Common myeloid progenitor, CD34-positive (primary cell): ENCODE data around the gene ERC2.

ENCODE experiments used
- CTCF ChIA-PET: fragments of 350-600 bp; sonication (Branson Sonifier 250); formaldehyde crosslinking; loops from one replicate; lab custom pipeline; 2021; ENCODE audit warnings: antibody characterized with exemption; lab: Charles Lee
- POLR2A ChIA-PET: fragments of 350-600 bp; sonication (Branson Sonifier 250); formaldehyde crosslinking; loops from one replicate; lab custom pipeline; 2021; ENCODE audit warnings: antibody characterized with exemption; lab: Charles Lee
- DNase-seq, 3 donors: peaks; one replicate each; pipeline versions ENCODE4 v3.0.0 to v3.0.0-alpha.2; 2013
- H3K27ac ChIP-seq, 2 experiments: 1 replicate in 1 of 2; 2 replicates in 1 of 2; pipeline ENCODE4 v1.7.0; 2013; ENCODE audit warnings: inconsistent platforms in 2 of 2, low read length in 2 of 2, mild to moderate bottlenecking in 2 of 2, low read depth in 1 of 2, moderate library complexity in 1 of 2; ENCODE audit not compliant: severe bottlenecking in 2 of 2, insufficient read depth in 1 of 2, poor library complexity in 1 of 2
- H3K27me3 ChIP-seq, 5 experiments: replicated peaks in 2 of 5; 1 replicate in 3 of 5; 2 replicates in 2 of 5; pipeline versions ENCODE4 v1.6.1 to v1.7.0; 2013; ENCODE audit warnings: low read length in 4 of 5, mild to moderate bottlenecking in 2 of 5, moderate library complexity in 2 of 5, inconsistent platforms in 1 of 5; ENCODE audit not compliant: insufficient read depth in 5 of 5, control insufficient read depth in 4 of 5
- H3K36me3 ChIP-seq, 4 experiments: 1 replicate in 2 of 4; 2 replicates in 2 of 4; pipeline versions ENCODE4 v1.6.1 to v1.7.0; 2013; ENCODE audit warnings: low read length in 3 of 4, control low read depth in 1 of 4, mild to moderate bottlenecking in 1 of 4; ENCODE audit not compliant: control insufficient read depth in 4 of 4, insufficient read depth in 4 of 4
- H3K4me1 ChIP-seq, 4 experiments: 1 replicate in 3 of 4; 2 replicates in 1 of 4; pipeline versions ENCODE4 v1.6.1 to v1.7.1; 2013; ENCODE audit warnings: low read length in 3 of 4, mild to moderate bottlenecking in 3 of 4, control low read depth in 1 of 4, inconsistent platforms in 1 of 4, moderate library complexity in 1 of 4; ENCODE audit not compliant: control insufficient read depth in 4 of 4, insufficient read depth in 4 of 4; ENCODE audit errors: control extremely low read depth in 1 of 4
- H3K4me3 ChIP-seq, 7 experiments: 1 replicate in 4 of 7; 2 replicates in 3 of 7; pipeline versions ENCODE4 v1.5.1 to v1.7.0; 2013; ENCODE audit warnings: mild to moderate bottlenecking in 7 of 7, low read length in 6 of 7, moderate library complexity in 6 of 7, inconsistent platforms in 2 of 7, low read depth in 2 of 7, control low read depth in 1 of 7; ENCODE audit not compliant: insufficient read depth in 4 of 7, control insufficient read depth in 1 of 7; ENCODE audit errors: extremely low read depth in 1 of 7
- H3K9me3 ChIP-seq, 5 experiments: 1 replicate in 4 of 5; 2 replicates in 1 of 5; pipeline versions ENCODE4 v1.6.1 to v1.7.1; 2013; ENCODE audit warnings: low read length in 4 of 5, mild to moderate bottlenecking in 2 of 5, inconsistent platforms in 1 of 5, low read depth in 1 of 5, moderate library complexity in 1 of 5; ENCODE audit not compliant: control insufficient read depth in 4 of 5, insufficient read depth in 2 of 5; ENCODE audit errors: control extremely low read depth in 1 of 5
- WGBS: methylation state at CpG from one replicate; pipeline ENCODE4 v1.1.5; 2013; ENCODE audit not compliant: insufficient coverage; 5-methylcytosine and 5-hydroxymethylcytosine counted together

The ERC2 gene

GRCh38 chr3:55471084-55471483, 997.2 kb downstream of the ERC2 start:
- CTCF ChIA-PET, result no interaction called here
- H3K27ac ChIP-seq, result no peak overlapping the region

GRCh38 chr3:55469957-55470526, 998.2 kb downstream of the ERC2 start:
- Histone ChIP-seq H3K36me3 (no peaks in the 10 kb centered on the region), H3K4me3 (no peak overlapping the region), H3K4me1 (no peaks in the 10 kb centered on the region), H3K27ac (no peak overlapping the region), H3K9me3 (no peaks in the 10 kb centered on the region), H3K27me3 (peaks cover 5 to 49% (median 6%) of the 10 kb centered on the region in 5 experiments)
- 95% methylated on average over 31 of the region's 32 CpGs for WGBS
- ChIA-PET CTCF (no interaction called here), POLR2A (no interaction called here)
- no peak for DNase-seq

More at GRCh38 chr3:55471084-55471483, 997.2 kb downstream of the ERC2 start:
- no peak for DNase-seq
- 100% methylated on average over 3 of the region's 4 CpGs for WGBS
- POLR2A ChIA-PET, result no interaction called here
- no peaks in the 10 kb centered on the region for H3K36me3 ChIP-seq
- H3K9me3 ChIP-seq, result no peaks in the 10 kb centered on the region
- H3K4me1 ChIP-seq, result no peaks in the 10 kb centered on the region
- no peak overlapping the region for H3K4me3 ChIP-seq
- peaks cover 7 to 57% (median 10%) of the 10 kb centered on the region in 5 experiments for H3K27me3 ChIP-seq

DNA sequence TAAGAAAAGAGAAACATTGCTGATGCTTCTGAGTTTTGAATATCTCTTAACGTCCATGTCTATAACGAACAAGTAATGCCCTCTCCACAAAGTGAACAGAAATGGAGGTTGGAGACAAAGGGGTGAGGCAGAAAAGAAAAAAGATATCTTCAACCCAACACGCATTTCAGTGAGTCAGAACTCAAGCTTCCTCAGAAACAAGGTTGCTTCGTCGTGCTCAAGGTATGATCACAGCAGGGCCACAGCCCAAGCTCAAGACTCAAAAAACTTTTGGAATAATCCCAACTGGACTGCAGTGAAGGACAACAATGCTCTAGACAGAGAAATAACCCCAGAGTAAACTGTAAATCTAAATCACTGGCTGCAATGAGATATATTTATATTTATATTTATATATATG, 1000.0 kb downstream of the ERC2 start:
- DNase-seq, result no peak

DNA sequence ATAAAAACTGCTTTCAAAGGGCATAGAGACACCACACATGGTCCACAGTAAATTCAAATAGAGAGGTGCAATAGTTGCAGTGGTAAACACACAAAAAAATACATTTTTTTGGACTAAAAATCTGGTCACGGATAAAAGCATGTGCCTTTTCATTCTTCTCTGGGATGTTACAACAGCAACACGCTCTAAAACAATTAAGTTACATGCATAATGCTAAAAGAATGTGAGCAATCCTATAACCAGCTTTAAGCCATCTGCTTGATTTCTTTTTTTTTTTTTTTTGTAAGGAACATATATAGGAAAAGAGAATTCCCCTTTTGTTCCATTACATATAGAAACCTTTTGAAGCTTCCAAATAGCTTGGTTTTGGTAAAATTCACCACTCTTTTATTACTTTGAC, 1001.2 kb downstream of the ERC2 start:
- Histone ChIP-seq H3K4me1 (no peaks in the 10 kb centered on the region), H3K27ac (no peak overlapping the region), H3K9me3 (no peaks in the 10 kb centered on the region), H3K36me3 (no peaks in the 10 kb centered on the region), H3K27me3 (peaks cover 2 to 31% (median 3%) of the 10 kb centered on the region in 5 experiments), H3K4me3 (no peak overlapping the region)
- no peak for DNase-seq
- 100% methylated on average over 1 of the region's 2 CpGs for WGBS
- ChIA-PET POLR2A (no interaction called here), CTCF (no interaction called here)

More for the DNA sequence above, 1000.0 kb downstream of the ERC2 start:
- Histone ChIP-seq H3K4me1 (no peaks in the 10 kb centered on the region), H3K4me3 (no peak overlapping the region), H3K27me3 (peaks cover 3 to 39% (median 6%) of the 10 kb centered on the region in 5 experiments), H3K9me3 (no peaks in the 10 kb centered on the region), H3K27ac (no peak overlapping the region), H3K36me3 (no peaks in the 10 kb centered on the region)
- ChIA-PET CTCF (no interaction called here), POLR2A (no interaction called here)
- 100% methylated on average over 2 of the region's 5 CpGs for WGBS

GRCh38 chr3:55466526-55466925, 1001.7 kb downstream of the ERC2 start:
- POLR2A ChIA-PET, result no interaction called here
- 93% methylated on average over 3 of the region's 3 CpGs for WGBS
- no peak overlapping the region for H3K27ac ChIP-seq
- no peaks in the 10 kb centered on the region for H3K36me3 ChIP-seq
- no peaks in the 10 kb centered on the region for H3K4me1 ChIP-seq
- no peak overlapping the region for H3K4me3 ChIP-seq
- peaks cover 2 to 31% (median 3%) of the 10 kb centered on the region in 5 experiments for H3K27me3 ChIP-seq
- no peaks in the 10 kb centered on the region for H3K9me3 ChIP-seq
- CTCF ChIA-PET, result interaction anchor here (1.5 kb wide), 1 partner anchor 11 kb away, joined by 3 read pairs; no protein-coding TSS in a partner anchor
- no peak for DNase-seq

- WGBS, result no CpG with 5 or more reads among the region's 1 CpG
- H3K27ac ChIP-seq, result no peak overlapping the region
- POLR2A ChIA-PET, result no interaction called here
- peaks cover 0 to 11% (median 3%) of the 10 kb centered on the region in 5 experiments for H3K27me3 ChIP-seq
- CTCF ChIA-PET, result no interaction called here
- H3K4me3 ChIP-seq, result no peak overlapping the region
- H3K4me1 ChIP-seq, result no peaks in the 10 kb centered on the region
- no peaks in the 10 kb centered on the region for H3K9me3 ChIP-seq
- no peaks in the 10 kb centered on the region for H3K36me3 ChIP-seq
- no peak for DNase-seq
Observed at GRCh38 chr3:55461896-55462295, 1006.4 kb downstream of the ERC2 start.

DNA sequence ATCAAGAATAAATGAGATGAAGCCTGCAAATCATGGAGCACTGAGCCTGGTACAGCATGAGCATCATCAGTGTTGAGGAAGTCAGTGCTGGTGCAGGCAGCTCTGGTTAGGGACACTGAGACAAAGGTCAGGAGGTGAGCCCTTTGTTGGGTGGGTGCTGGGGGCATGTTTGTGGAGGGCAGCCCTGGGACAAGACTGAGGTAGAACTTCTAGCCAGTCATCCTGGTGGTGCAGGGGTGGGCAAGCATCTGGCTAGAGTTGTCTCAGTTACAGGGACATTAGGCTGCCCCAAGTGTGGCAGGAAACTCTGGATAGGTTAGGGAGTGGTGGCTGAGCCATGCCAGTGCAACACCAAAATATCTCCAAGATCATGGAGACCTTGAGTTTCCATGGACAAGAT, 1008.4 kb downstream of the ERC2 start:
- ChIA-PET CTCF (no interaction called here), POLR2A (no interaction called here)
- no peaks in the 10 kb centered on the region for H3K4me1 ChIP-seq
- no peaks in the 10 kb centered on the region for H3K36me3 ChIP-seq
- no peak overlapping the region for H3K27ac ChIP-seq
- DNase-seq, result no peak
- peaks cover 0 to 7% (median 0%) of the 10 kb centered on the region in 5 experiments for H3K27me3 ChIP-seq
- H3K4me3 ChIP-seq, result no peak overlapping the region
- no peaks in the 10 kb centered on the region for H3K9me3 ChIP-seq
